GM21576 (cell line): ENCODE measurements around the gene IFI30.
"Not testable (repeated sequence)": the region's sequence is repeated elsewhere in the genome, so short reads cannot be mapped to it uniquely, and the experiment has no call there.

Source experiments
- ATAC-seq: cut with Tn5 transposase; IDR thresholded peaks from one replicate; pipeline ENCODE4 v1.9.1; 2021; ENCODE audit warnings: mild to moderate bottlenecking, moderate library complexity; ENCODE audit not compliant: unreplicated experiment

IFI30 gene

GRCh38 chr19:18152442-18152816 lies 21.2 kb upstream of the IFI30 start:
- peak; percentile 58 for ATAC-seq

GRCh38 chr19:18152817-18153555 lies 20.6 kb upstream of the IFI30 start, which contains the start of gene PIK3R2:
Gene PIK3R2 (plus strand): TSS chr19:18153163. CDS start chr19:18155880, 2,717 bp downstream.
- peak; percentile 61 for ATAC-seq

DNA sequence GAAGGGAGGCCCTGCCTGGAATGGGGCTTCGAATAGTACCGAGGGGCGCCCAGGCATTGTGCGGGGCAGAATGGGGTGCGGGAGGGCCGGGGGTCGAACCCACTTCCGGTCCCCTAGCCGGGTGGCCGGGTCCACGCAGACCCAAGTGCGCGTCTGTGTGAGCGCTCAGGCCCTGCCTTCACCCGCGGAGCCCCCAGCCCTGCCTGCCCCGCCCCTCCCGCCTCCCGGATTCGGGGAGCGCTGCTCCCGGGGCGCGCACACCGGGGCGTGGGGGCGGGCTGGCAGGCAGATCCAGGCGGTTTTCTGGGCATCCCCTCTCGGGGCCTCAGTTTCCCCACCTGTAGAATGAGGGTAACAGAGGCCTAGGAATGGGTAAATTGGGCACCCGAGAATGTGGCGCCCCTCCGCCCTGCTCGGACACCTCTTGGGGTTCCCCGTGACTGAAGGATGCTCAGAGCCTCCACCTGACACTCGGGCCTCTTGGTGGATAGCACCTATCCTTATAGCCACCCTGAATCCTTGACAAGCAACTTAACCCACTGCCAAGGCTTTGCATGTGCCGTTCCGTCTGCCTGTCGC lies 20.0 kb upstream of the IFI30 start:
- no peak for ATAC-seq

- no peak for ATAC-seq
Observed at GRCh38 chr19:18155095-18156087, 18.2 kb upstream of the IFI30 start.

DNA sequence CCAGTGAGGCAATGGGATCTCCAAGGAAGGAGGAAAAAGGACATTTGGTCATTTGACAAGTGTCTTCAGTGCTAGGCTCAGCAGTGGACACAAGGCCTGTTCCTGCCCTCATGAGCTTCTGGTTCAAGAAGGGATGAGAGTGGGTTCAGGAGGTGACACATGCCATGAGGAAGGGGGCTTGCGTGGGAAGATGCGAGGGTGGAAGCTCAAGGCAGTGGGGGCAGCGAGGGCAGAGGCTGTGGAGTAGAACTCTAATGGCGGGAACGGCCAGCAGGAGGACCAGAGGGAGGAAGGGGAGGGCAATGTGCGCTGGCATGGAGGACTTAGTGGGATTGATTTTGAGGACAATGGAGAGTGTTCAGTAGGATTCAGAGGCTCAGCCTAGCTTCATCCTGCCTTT lies 17.3 kb upstream of the IFI30 start:
- ATAC-seq: no peak

DNA sequence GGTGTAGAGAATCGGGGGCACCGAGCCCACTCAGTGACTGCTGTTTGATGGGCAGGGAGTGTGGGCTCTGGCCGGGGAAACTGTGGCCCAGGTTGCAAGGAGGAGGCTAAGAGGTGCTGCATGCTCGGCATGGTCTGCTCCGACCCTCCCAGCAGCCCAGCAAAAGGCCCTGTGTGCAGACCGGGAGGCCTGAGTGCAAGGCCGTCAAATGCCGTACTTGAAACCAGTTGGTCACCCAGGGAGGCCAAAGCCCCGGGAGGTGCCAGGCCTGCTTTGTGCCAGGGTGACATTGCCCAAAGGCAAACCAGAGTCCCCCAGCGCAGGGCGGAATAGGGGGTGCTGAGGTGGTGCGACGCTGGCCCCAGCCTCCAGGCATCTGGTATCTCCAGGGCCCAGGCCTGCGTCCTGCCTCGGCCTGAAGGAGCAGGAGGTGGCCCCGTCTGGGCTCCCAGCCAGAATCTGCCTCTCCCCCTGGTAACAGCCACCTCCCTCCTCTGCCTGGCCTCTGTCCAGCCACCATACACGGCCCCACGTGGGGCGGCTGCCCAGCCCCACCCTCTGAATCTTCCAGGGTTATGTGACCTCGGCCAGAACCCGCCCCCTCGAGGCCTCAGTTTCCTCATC lies 16.7 kb upstream of the IFI30 start:
- ATAC-seq: no peak

- ATAC-seq: no peak
Observed at GRCh38 chr19:18157465-18158063, 16.0 kb upstream of the IFI30 start.

GRCh38 chr19:18158467-18158866 lies 15.1 kb upstream of the IFI30 start:
- ATAC-seq: no peak

DNA sequence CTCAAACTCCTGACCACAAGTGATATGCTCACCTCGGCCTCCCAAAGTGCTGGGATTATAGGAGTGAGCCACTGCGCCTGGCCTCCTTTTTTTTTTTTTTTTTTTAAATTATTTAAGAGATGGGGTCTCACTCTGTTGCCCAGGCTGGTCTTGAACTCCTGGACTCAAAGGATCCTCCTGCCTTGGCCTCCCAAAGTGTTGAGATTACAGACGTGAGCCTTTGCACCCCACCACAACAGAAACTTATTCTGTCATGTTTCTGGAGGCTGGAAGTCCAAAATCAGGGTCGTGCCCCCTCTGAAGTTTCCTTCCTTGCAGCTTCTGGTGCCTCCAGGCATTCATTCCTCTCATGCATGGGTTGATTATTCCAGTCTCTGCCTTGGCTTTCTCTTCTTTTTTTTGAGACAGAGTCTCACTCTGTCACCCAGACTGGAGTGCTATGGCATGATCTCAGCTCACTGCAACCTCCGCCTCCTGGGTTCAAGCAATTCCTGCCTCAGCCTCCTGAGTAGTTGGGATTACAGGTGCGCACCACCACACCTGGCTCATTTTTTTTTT lies 14.5 kb upstream of the IFI30 start:
- ATAC-seq: not testable (repeated sequence)

DNA sequence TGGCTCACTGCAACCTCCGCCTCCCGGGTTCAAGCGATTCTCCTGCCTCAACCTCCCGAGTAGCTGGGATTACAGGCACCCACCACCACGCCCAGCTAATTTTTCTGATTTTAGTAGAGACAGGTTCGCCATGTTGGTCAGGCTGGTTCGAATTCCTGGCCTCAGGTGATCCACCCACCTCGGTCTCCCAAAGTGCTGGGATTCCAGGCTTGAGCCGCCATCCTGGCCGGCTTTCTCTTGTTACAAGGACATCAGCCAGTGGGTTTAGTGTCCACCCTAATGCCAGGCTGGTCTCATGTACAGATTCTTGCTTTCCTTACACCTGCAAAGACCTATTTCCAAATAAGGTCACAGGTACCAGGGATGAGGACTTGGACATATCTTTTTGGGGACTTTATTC lies 13.8 kb upstream of the IFI30 start:
- no peak for ATAC-seq

DNA sequence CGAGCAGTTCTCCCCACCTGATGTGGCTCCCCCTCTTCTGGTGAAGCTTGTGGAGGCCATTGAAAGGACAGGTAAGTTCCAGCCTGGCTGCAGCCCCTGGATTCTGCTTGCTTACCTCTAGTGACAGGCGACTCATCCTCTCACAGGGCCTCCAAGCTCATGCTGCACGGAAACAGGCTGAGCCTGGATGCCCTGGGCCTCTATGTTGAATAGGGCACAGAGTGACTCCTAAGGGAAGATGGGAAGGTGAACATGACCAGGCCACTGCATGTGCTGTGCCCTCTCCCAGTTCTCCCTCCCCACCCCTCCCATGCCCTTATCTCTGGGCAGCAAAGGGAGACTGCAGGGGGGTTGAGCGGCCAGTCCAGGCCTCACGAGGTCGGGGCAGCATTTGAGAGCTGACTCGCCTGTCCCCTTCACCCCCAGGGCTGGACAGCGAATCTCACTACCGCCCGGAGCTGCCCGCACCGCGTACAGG lies 13.1 kb upstream of the IFI30 start:
- no peak for ATAC-seq

DNA sequence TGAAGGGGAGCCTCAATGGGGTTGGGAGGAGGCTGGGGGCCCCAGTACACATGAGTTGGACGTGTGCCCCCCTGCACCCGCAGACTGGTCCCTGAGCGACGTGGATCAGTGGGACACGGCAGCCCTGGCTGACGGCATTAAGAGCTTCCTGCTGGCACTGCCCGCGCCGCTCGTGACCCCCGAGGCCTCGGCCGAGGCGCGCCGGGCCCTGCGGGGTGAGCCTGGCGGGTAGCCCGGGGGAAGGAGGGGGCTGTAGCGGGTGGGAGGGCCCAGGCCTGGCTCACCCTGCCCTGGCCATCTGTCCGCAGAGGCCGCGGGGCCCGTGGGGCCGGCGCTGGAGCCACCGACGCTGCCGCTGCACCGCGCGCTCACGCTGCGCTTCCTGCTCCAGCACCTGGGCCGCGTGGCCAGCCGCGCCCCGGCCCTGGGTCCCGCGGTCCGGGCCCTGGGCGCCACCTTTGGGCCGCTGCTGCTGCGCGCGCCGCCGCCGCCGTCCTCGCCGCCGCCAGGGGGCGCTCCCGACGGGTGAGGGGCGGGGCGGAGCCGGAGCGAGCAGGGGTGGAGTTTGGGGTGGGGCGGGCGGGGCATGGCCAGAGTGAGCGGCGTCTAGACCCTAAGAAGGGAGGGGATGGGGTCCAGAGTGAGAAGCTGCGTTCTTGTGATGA lies 12.5 kb upstream of the IFI30 start:
- peak; percentile 72 for ATAC-seq

DNA sequence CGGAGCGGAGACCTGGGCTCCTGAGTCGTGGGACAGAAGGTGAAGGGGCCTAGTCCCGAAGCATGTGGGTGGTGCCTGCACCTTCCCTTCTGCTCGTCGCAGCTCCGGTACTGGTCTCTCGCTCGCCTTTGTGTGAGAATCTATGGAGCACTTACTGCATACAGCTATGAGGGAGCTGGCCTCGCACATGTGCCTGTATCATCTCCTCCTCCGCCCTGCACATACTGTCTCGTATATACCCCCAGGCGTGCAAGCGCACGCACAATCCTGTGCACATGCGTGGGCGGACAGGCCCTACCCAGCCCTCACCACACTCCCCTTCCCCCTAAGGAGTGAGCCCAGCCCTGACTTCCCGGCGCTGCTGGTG lies 12.0 kb upstream of the IFI30 start:
- no peak for ATAC-seq

DNA sequence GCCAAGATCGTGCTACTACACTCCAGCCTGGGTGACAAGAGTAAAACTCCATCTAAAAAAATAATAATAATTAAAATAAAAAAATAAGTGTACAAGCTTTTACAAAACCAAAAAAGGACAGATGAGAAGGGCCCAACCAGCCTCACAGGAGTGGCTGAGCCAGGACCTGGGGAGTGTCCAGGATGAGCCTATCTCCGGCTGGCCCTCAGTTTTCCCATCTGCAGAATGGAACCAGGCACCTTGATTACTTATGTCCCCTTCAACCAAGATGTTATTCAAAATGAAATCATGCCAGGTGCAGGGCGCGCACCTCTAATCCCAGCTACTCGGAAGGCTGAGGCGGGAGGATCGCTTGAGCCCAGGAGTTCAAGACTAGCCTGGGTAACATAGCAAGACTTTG lies 9.5 kb upstream of the IFI30 start:
- no peak for ATAC-seq

DNA sequence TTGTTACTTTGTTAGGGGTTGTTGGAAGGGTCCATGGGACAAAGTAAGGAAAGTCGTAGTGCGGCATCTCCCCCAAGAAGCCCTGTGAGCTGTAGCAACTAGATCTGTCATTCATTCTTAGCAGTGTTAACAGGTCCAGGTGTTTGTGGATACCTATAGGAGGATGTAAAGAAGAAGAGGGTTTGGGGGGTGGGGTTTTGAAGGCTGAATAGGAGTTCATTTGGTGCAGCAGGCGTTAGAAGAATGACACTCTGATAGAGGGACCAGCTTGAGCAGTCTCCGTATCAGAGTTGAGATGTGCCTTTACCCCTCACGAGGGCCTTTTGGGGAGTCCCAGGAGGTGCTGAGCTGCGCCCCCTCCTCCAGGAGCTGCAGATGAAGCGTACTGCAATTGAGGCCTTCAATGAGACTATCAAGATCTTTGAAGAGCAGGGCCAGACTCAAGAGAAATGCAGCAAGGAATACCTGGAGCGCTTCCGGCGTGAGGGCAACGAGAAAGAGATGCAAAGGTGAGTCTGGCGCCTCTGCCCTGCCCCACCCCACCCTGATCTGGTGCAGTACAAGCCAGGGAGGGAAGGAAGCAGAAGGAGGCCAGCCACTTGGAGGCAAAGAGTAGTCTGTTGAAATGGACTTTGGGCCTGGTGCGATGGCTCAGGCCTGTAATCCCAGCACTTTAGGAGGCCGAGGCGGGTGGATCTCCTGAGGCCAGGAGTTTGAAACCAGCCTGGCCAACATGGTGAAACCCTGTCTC lies 7.6 kb upstream of the IFI30 start:
- ATAC-seq: no peak

DNA sequence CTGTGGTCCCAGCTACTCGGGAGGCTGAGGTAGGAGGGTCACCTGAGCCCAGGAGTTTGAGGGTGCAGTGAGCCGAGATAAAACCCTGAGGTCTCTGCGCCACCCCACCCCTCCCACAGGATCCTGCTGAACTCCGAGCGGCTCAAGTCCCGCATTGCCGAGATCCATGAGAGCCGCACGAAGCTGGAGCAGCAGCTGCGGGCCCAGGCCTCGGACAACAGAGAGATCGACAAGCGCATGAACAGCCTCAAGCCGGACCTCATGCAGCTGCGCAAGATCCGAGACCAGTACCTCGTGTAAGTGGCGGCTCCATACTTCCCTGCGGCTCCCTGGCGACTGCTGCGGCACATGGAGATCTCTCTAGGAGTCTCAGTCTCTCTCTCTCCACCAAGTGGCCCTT lies 6.6 kb upstream of the IFI30 start:
- no peak for ATAC-seq

GRCh38 chr19:18167975-18168645 lies 5.5 kb upstream of the IFI30 start:
- ATAC-seq: no peak

DNA sequence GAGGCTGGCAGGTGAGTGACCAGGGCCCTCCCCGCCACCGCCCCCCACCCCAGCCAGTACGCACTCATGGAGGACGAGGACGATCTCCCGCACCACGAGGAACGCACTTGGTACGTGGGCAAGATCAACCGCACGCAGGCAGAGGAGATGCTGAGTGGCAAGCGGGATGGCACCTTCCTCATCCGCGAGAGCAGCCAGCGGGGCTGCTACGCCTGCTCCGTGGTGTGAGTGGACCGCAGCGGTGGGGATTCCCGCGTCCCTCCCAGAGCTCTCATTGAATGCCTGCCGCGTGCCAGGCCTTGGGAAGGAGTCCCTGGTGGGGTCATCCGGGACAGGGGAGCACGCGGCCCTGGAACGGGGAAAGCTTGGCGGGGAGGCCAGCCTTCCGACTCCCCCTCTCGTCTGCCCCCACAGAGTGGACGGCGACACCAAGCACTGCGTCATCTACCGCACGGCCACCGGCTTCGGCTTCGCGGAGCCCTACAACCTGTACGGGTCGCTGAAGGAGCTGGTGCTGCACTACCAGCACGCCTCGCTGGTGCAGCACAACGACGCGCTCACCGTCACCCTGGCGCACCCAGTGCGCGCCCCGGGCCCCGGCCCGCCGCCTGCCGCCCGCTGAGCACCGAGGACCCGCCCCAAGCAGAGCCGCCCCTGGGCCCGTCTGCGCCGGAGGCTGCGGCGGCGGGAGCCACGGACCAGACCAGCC lies 4.8 kb upstream of the IFI30 start:
- no peak for ATAC-seq
